IMR-90 (cell line): ENCODE data around the gene ADAMTS18. TPM values are rescaled to one million over a fixed set of nuclear protein-coding genes. Genes with fewer than 3 reads are reported as not detected.

Experiments
- ATAC-seq: fragments of 200-7000 bp; cut with Tn5 transposase; 2 replicates; pipeline ENCODE4 v1.9.1; 2020; ENCODE audit warnings: low read depth, mild to moderate bottlenecking, moderate library complexity
- BruUV-seq: library from RNA; stranded (reverse); fragments of 400-500 nt; replicated peaks from 2 replicates; lab custom pipeline; 2021; lab: Mats Ljungman, UMichigan
- CTCF ChIA-PET: fragments of 300-600 bp; formaldehyde crosslinking; extraction: SDS; loops from one replicate; lab custom pipeline; 2021; ENCODE audit warnings: antibody characterized with exemption; lab: Yijun Ruan, JAX
- POLR2A ChIA-PET: fragments of 300-600 bp; sonication (Branson Sonifier 250); formaldehyde crosslinking; loops from one replicate; lab custom pipeline; 2022; ENCODE audit warnings: antibody characterized with exemption; ENCODE audit not compliant: unreplicated experiment; lab: Charles Lee
- DNase-seq: peaks from one replicate; pipeline ENCODE4 v3.0.0; 2013
- H2AFZ ChIP-seq: replicated peaks from 2 replicates; pipeline ENCODE3; 2013; ENCODE audit warnings: low read length, mild to moderate bottlenecking; ENCODE audit not compliant: poor library complexity
- H2AK5ac ChIP-seq: 2 replicates; pipeline ENCODE4 v1.6.1; 2013; ENCODE audit warnings: low read depth, low read length, inconsistent platforms
- H2AK9ac ChIP-seq: replicated peaks from 2 replicates; pipeline ENCODE3; 2013; ENCODE audit warnings: mild to moderate bottlenecking, low read depth, low read length, moderate library complexity; ENCODE audit not compliant: poor library complexity
- H2BK120ac ChIP-seq: 2 replicates; pipeline ENCODE4 v1.6.1; 2013; ENCODE audit warnings: low read depth, low read length, inconsistent platforms
- H2BK15ac ChIP-seq: 3 replicates; pipeline ENCODE4 v1.6.1; 2013; ENCODE audit warnings: low read depth, low read length, inconsistent platforms
- H2BK20ac ChIP-seq: 2 replicates; pipeline ENCODE4 v1.6.1; 2013; ENCODE audit warnings: low read depth, mild to moderate bottlenecking, inconsistent platforms, low read length, moderate library complexity
- H2BK5ac ChIP-seq: 2 replicates; pipeline ENCODE4 v1.6.1; 2013; ENCODE audit warnings: mild to moderate bottlenecking, low read depth, low read length, inconsistent platforms; ENCODE audit not compliant: poor library complexity, severe bottlenecking
- H3K14ac ChIP-seq: replicated peaks from 2 replicates; pipeline ENCODE4 v1.6.1; 2013; ENCODE audit warnings: low read depth, low read length, inconsistent platforms
- H3K18ac ChIP-seq: 2 replicates; pipeline ENCODE4 v1.6.1; 2013; ENCODE audit warnings: low read depth, low read length, control low read depth
- H3K23ac ChIP-seq: 2 replicates; pipeline ENCODE4 v1.6.1; 2013; ENCODE audit warnings: low read depth, low read length, inconsistent platforms
- H3K27ac ChIP-seq: 2 replicates; pipeline ENCODE4 v1.5.1; 2013; ENCODE audit warnings: mild to moderate bottlenecking, control low read depth, low read length; ENCODE audit not compliant: insufficient read depth
- H3K27me3 ChIP-seq: 2 replicates; pipeline ENCODE4 v1.6.1; 2013; ENCODE audit warnings: low read length; ENCODE audit not compliant: control insufficient read depth, insufficient read depth
- H3K36me3 ChIP-seq: 2 replicates; pipeline ENCODE4 v1.6.1; 2013; ENCODE audit warnings: low read length, mixed read lengths; ENCODE audit not compliant: control insufficient read depth, insufficient read depth
- H3K4ac ChIP-seq: 2 replicates; pipeline ENCODE4 v1.6.1; 2013; ENCODE audit warnings: low read depth, low read length, inconsistent platforms
- H3K4me1 ChIP-seq: 2 replicates; pipeline ENCODE4 v1.6.1; 2013; ENCODE audit warnings: low read length, mixed read lengths; ENCODE audit not compliant: control insufficient read depth, insufficient read depth
- H3K4me2 ChIP-seq: 2 replicates; pipeline ENCODE4 v1.6.1; 2013; ENCODE audit warnings: low read depth, mild to moderate bottlenecking, control low read depth, low read length, moderate library complexity
- H3K4me3 ChIP-seq: 2 replicates; pipeline ENCODE4 v1.5.1; 2013; ENCODE audit warnings: low read depth, mild to moderate bottlenecking, control low read depth, low read length, moderate library complexity; ENCODE audit not compliant: insufficient read depth
- H3K56ac ChIP-seq: 2 replicates; pipeline ENCODE4 v1.6.1; 2013; ENCODE audit warnings: low read length, inconsistent platforms; ENCODE audit not compliant: insufficient read depth; ENCODE audit errors: extremely low read depth
- H3K79me1 ChIP-seq, 2 experiments: 2 replicates each; pipeline ENCODE4 v1.6.1; 2013; ENCODE audit warnings: low read length in 2 of 2, inconsistent platforms in 1 of 2, low read depth in 1 of 2
- H3K9ac ChIP-seq: 2 replicates; pipeline ENCODE4 v1.6.1; 2013; ENCODE audit warnings: low read depth, low read length, control low read depth
- H3K9me1 ChIP-seq: 2 replicates; pipeline ENCODE4 v1.6.1; 2013; ENCODE audit warnings: low read length, inconsistent platforms; ENCODE audit not compliant: insufficient read depth
- H3K9me3 ChIP-seq: 2 replicates; pipeline ENCODE4 v1.6.1; 2013; ENCODE audit warnings: low read length; ENCODE audit not compliant: control insufficient read depth, insufficient read depth
- H4K20me1 ChIP-seq: 2 replicates; pipeline ENCODE4 v1.6.1; 2013; ENCODE audit warnings: low read length, inconsistent platforms; ENCODE audit not compliant: insufficient read depth
- H4K5ac ChIP-seq: 2 replicates; pipeline ENCODE4 v1.6.1; 2013; ENCODE audit warnings: mild to moderate bottlenecking, low read depth, low read length, control low read depth
- H4K8ac ChIP-seq, 2 experiments: 2 replicates each; pipeline ENCODE4 v1.6.1; 2013; ENCODE audit warnings: low read depth in 2 of 2, low read length in 2 of 2, control low read depth in 1 of 2, inconsistent platforms in 1 of 2
- H4K91ac ChIP-seq: 2 replicates; pipeline ENCODE4 v1.6.1; 2013; ENCODE audit warnings: low read depth, low read length, inconsistent platforms; ENCODE audit not compliant: insufficient read depth
- CEBPB ChIP-seq: IDR thresholded peaks from 2 replicates; pipeline ENCODE4 v1.6.1; 2012; ENCODE audit warnings: low read depth, low read length, improper control_type of control experiment
- FOS ChIP-seq: fragments of 150-350 bp; IDR thresholded peaks from 2 replicates; pipeline ENCODE4 v1.6.1; 2016; ENCODE audit warnings: low read depth, low read length
- RAD21 ChIP-seq: IDR thresholded peaks from 2 replicates; pipeline ENCODE4 v1.6.1; 2012; ENCODE audit warnings: low read length, improper control_type of control experiment
- RFX5 ChIP-seq: IDR thresholded peaks from 2 replicates; pipeline ENCODE4 v1.8.0; 2012; ENCODE audit warnings: low read depth, mild to moderate bottlenecking, low read length, moderate library complexity
- WGBS, 2 experiments: methylation state at CpG; one replicate each; pipeline versions ENCODE4 v1.1.5 to v1.1.7; 2013; ENCODE audit warnings: missing lambda C conversion rate in 2 of 2; ENCODE audit not compliant: insufficient read length in 1 of 2; ENCODE audit errors: extremely low coverage in 2 of 2; 5-methylcytosine and 5-hydroxymethylcytosine counted together
- dilution Hi-C: fragments of 300-500 bp; cut with HindIII; formaldehyde crosslinking; loops from one replicate; pipeline ENCODE4 v1.14.3; 2018; ENCODE audit warnings: low sequenced_read_pairs; ENCODE audit not compliant: unreplicated experiment
- in situ Hi-C: fragments of 300-500 bp; cut with MboI; formaldehyde crosslinking; loops from 3 replicates; pipeline ENCODE4 v1.14.3; 2019; ENCODE audit warnings: low sequenced_read_pairs, inconsistent platforms, mixed read lengths
- intact Hi-C: fragments of 100-400 bp; cut with micrococcal nuclease; formaldehyde crosslinking; loops from 2 replicates; pipeline ENCODE4 v1.10.0; 2022
- polyA plus RNA-seq, 3 experiments: library from polyadenylated mRNA; depleted of rRNA; stranded (reverse); fragments of >200 nt; gene quantifications; 2 replicates each; pipeline ENCODE4 v1.2.3, GENCODE V29; 2012; ENCODE audit warnings: low replicate concordance in 1 of 3
- total RNA-seq: library from RNA; depleted of rRNA; stranded (reverse); fragments of >200 nt; gene quantifications from 2 replicates; pipeline ENCODE4 v1.2.3, GENCODE V29; 2012

The ADAMTS18 gene
- total and polyA plus RNA-seq, 2 of the 4 experiments (the other 2 are of a cell fraction): not detected

GRCh38 chr16:77472262-77472661 lies 37.4 kb upstream of the ADAMTS18 start:
- H4K20me1 ChIP-seq: no peaks in the 10 kb centered on the region
- no peak overlapping the region for H3K4me2 ChIP-seq
- no peak overlapping the region for H2BK120ac ChIP-seq
- ChIA-PET CTCF (no interaction called here), POLR2A (no interaction called here)
- H3K4me3 ChIP-seq: no peak overlapping the region
- in situ Hi-C loops: no loop called here
- no CpG with 5 or more reads among the region's 1 CpG for WGBS, 2 experiments
- no peak overlapping the region for H3K18ac ChIP-seq
- H3K27me3 ChIP-seq: no peaks in the 10 kb centered on the region
- H2BK20ac ChIP-seq: no peak overlapping the region
- intact Hi-C loops: no loop called here
- no peaks in the 10 kb centered on the region for H3K79me1 ChIP-seq
- TF ChIP-seq RFX5: no peak
- TF ChIP-seq CEBPB: no peak
- no peak for TF ChIP-seq RAD21
- no peak for TF ChIP-seq FOS
- no peak overlapping the region for H4K8ac ChIP-seq
- no peak overlapping the region for H4K91ac ChIP-seq
- no peak overlapping the region for H2AFZ ChIP-seq
- no peak overlapping the region for H2AK9ac ChIP-seq
- no peaks in the 10 kb centered on the region for H3K9me3 ChIP-seq
- H3K9ac ChIP-seq: no peak overlapping the region
- no peak overlapping the region for H3K27ac ChIP-seq
- no peak overlapping the region for H2BK5ac ChIP-seq
- H2AK5ac ChIP-seq: no peak overlapping the region
- H3K4ac ChIP-seq: no peak overlapping the region
- H3K14ac ChIP-seq: no peak overlapping the region
- H4K5ac ChIP-seq: no peak overlapping the region
- no peaks in the 10 kb centered on the region for H3K9me1 ChIP-seq
- H3K56ac ChIP-seq: no peak overlapping the region
- no peaks in the 10 kb centered on the region for H3K36me3 ChIP-seq
- no TSS peak for BruUV-seq
- no peak overlapping the region for H2BK15ac ChIP-seq
- no peak for ATAC-seq
- no peaks in the 10 kb centered on the region for H3K4me1 ChIP-seq
- DNase-seq: no peak
- no peak overlapping the region for H3K23ac ChIP-seq
- dilution Hi-C loops: no loop called here
